HCT116 (cell line): ENCODE measurements around the gene C6orf62. TPM values are rescaled to one million over a fixed set of nuclear protein-coding genes. Genes with fewer than 3 reads are reported as not detected.

Experiments
- ATAC-seq: fragments of 200-7000 bp; cut with Tn5 transposase; 2 replicates; pipeline ENCODE4 v1.9.1; 2020; ENCODE audit warnings: mild to moderate bottlenecking, moderate library complexity
- BruUV-seq: library from RNA; stranded (reverse); fragments of 400-500 nt; replicated peaks from 2 replicates; lab custom pipeline; 2021; lab: Mats Ljungman, UMichigan
- CTCF ChIA-PET: fragments of 300-600 bp; sonication (Branson Sonifier 250); formaldehyde crosslinking; loops from one replicate; lab custom pipeline; 2021; ENCODE audit warnings: antibody characterized with exemption; lab: Charles Lee
- POLR2A ChIA-PET: fragments of 300-600, 350-600 bp; sonication (Branson Sonifier 250); formaldehyde crosslinking; loops from one replicate; lab custom pipeline; 2021; ENCODE audit warnings: antibody characterized with exemption; lab: Charles Lee
- RAD21 ChIA-PET, 2 experiments: fragments of 300-600 bp; sonication (Branson Sonifier 250); formaldehyde crosslinking; loops; one replicate each; lab custom pipeline; 2023; ENCODE audit warnings: low total read pairs in 2 of 2; ENCODE audit not compliant: uncharacterized antibody in 2 of 2, unreplicated experiment in 2 of 2, low non-redundant PET in 1 of 2; lab: Charles Lee
- DNase-seq: peaks from one replicate; pipeline ENCODE4 v3.0.0-alpha.2; 2010; ENCODE audit warnings: low read depth, low spot score
- H2AFZ ChIP-seq: fragments of 200-600 bp; shearing (Covaris generic), sonication (generic); 2 replicates; pipeline ENCODE4 v1.6.1; 2017; ENCODE audit warnings: low read depth, mixed run types, mixed read lengths, antibody characterized with exemption, low read length; ENCODE audit not compliant: poor library complexity, severe bottlenecking
- H3K27ac ChIP-seq: 2 replicates; pipeline ENCODE4 v1.5.1; 2012; ENCODE audit warnings: low read depth, low read length
- H3K27me3 ChIP-seq: fragments of 200-600 bp; sonication (generic); 2 replicates; pipeline ENCODE4 v1.6.1; 2016; ENCODE audit warnings: mixed run types, low read length, mixed read lengths; ENCODE audit not compliant: insufficient read depth
- H3K36me3 ChIP-seq, 2 experiments: fragments of 200-500 bp in 1 of 2; fragments of 200-600 bp in 1 of 2; sonication (Bioruptor generic) in 1 of 2; sonication (generic) in 1 of 2; 2 replicates each; pipeline versions ENCODE4 v1.5.1 to v1.6.1; 2014 to 2016; ENCODE audit warnings: low read length in 2 of 2, inconsistent platforms in 1 of 2, mixed read lengths in 1 of 2, mixed run types in 1 of 2; ENCODE audit not compliant: insufficient read depth in 2 of 2, control insufficient read depth in 1 of 2
- H3K4me1 ChIP-seq, 2 experiments: fragments of 200-600 bp in 1 of 2; sonication (generic) in 1 of 2; 2 replicates each; pipeline versions ENCODE4 v1.5.1 to v1.6.1; 2012 to 2017; ENCODE audit warnings: low read length in 2 of 2, inconsistent platforms in 1 of 2, mild to moderate bottlenecking in 1 of 2, mixed read lengths in 1 of 2, mixed run types in 1 of 2, moderate library complexity in 1 of 2; ENCODE audit not compliant: insufficient read depth in 2 of 2, control insufficient read depth in 1 of 2
- H3K4me2 ChIP-seq: fragments of 200-600 bp; sonication (generic); 2 replicates; pipeline ENCODE4 v1.6.1; 2017; ENCODE audit warnings: mixed run types, low read length, mixed read lengths
- H3K4me3 ChIP-seq, 2 experiments: fragments of 200-600 bp in 1 of 2; sonication (generic) in 1 of 2; replicated peaks in 1 of 2; 2 replicates each; pipeline ENCODE4 v1.5.1; 2011 to 2016; ENCODE audit warnings: low read length in 2 of 2, control low read depth in 1 of 2, low read depth in 1 of 2, mild to moderate bottlenecking in 1 of 2, mixed read lengths in 1 of 2, mixed run types in 1 of 2
- H3K79me2 ChIP-seq: fragments of 200-600 bp; sonication (generic); 2 replicates; pipeline ENCODE4 v1.6.1; 2017; ENCODE audit warnings: mild to moderate bottlenecking, mixed run types, low read length, moderate library complexity, mixed read lengths; ENCODE audit not compliant: insufficient read depth
- H3K9ac ChIP-seq: fragments of 200-600 bp; sonication (generic); 2 replicates; pipeline ENCODE4 v1.6.1; 2016; ENCODE audit warnings: low read length, mixed read lengths
- H3K9me2 ChIP-seq: fragments of 200-600 bp; sonication (generic), shearing (Covaris generic); 2 replicates; pipeline ENCODE4 v1.6.1; 2017; ENCODE audit warnings: mixed run types, mild to moderate bottlenecking, moderate library complexity; ENCODE audit not compliant: insufficient read depth
- H3K9me3 ChIP-seq, 2 experiments: fragments of 200-500 bp in 1 of 2; fragments of 200-600 bp in 1 of 2; sonication (Bioruptor generic) in 1 of 2; sonication (generic) in 1 of 2; 2 replicates each; pipeline ENCODE4 v1.6.1; 2014 to 2017; ENCODE audit warnings: low read length in 2 of 2, mixed read lengths in 2 of 2, inconsistent platforms in 1 of 2, low read depth in 1 of 2, mild to moderate bottlenecking in 1 of 2, mixed run types in 1 of 2, moderate library complexity in 1 of 2; ENCODE audit not compliant: control insufficient read depth in 1 of 2, insufficient read depth in 1 of 2
- H4K20me1 ChIP-seq: fragments of 200-600 bp; sonication (generic), shearing (Covaris generic); 2 replicates; pipeline ENCODE4 v1.6.1; 2017; ENCODE audit warnings: mixed run types, mild to moderate bottlenecking, moderate library complexity; ENCODE audit not compliant: insufficient read depth
- ATF3 ChIP-seq: IDR thresholded peaks from 2 replicates; pipeline ENCODE4 v1.6.1; 2012
- CBX3 ChIP-seq: IDR thresholded peaks from 2 replicates; pipeline ENCODE4 v1.6.1; 2012; ENCODE audit warnings: low read depth
- CEBPB ChIP-seq: IDR thresholded peaks from 2 replicates; pipeline ENCODE4 v1.6.1; 2012; ENCODE audit warnings: low read depth
- EZH2 ChIP-seq: fragments of 200-600 bp; sonication (generic); IDR thresholded peaks from 2 replicates; pipeline ENCODE4 v1.6.1; 2017; ENCODE audit warnings: antibody characterized with exemption, mixed run types
- FOSL1 ChIP-seq: IDR thresholded peaks from 2 replicates; pipeline ENCODE4 v1.6.1; 2012; ENCODE audit warnings: low read depth
- MAX ChIP-seq: IDR thresholded peaks from 2 replicates; pipeline ENCODE4 v1.6.1; 2012
- POLR2A ChIP-seq: IDR thresholded peaks from 2 replicates; pipeline ENCODE4 v1.7.0; 2011; ENCODE audit warnings: borderline replicate concordance; ENCODE audit not compliant: insufficient read depth, insufficient read length; ENCODE audit errors: extremely low read depth
- POLR2AphosphoS5 ChIP-seq: IDR thresholded peaks from 2 replicates; pipeline ENCODE4 v1.6.1; 2011; ENCODE audit warnings: mild to moderate bottlenecking, low read depth, low read length, moderate library complexity
- RAD21 ChIP-seq: IDR thresholded peaks from 2 replicates; pipeline ENCODE4 v1.6.1; 2012; ENCODE audit warnings: low read depth, mild to moderate bottlenecking
- SIN3A ChIP-seq: IDR thresholded peaks from 2 replicates; pipeline ENCODE4 v1.6.1; 2012; ENCODE audit warnings: low read depth
- SRF ChIP-seq: IDR thresholded peaks from 2 replicates; pipeline ENCODE4 v1.6.1; 2012; ENCODE audit warnings: low read depth
- TCF7L2 ChIP-seq: IDR thresholded peaks from 2 replicates; pipeline ENCODE4 v1.7.0; 2011; ENCODE audit warnings: borderline replicate concordance, inconsistent platforms; ENCODE audit not compliant: insufficient read depth, insufficient read length; ENCODE audit errors: extremely low read depth
- YY1 ChIP-seq: IDR thresholded peaks from 2 replicates; pipeline ENCODE4 v1.6.1; 2011; ENCODE audit warnings: low read length, low read depth, moderate library complexity, mild to moderate bottlenecking; ENCODE audit not compliant: insufficient replicate concordance; ENCODE audit errors: extremely low read depth
- ZBTB33 ChIP-seq: IDR thresholded peaks from 2 replicates; pipeline ENCODE4 v1.6.1; 2011; ENCODE audit warnings: mild to moderate bottlenecking, low read length, moderate library complexity; ENCODE audit not compliant: insufficient replicate concordance; ENCODE audit errors: extremely low read depth
- ZFX ChIP-seq: fragments of 450-650 bp; IDR thresholded peaks from 2 replicates; pipeline ENCODE4 v1.6.1; 2017
- intact Hi-C: fragments of 100-400 bp; cut with micrococcal nuclease; formaldehyde crosslinking; loops from 2 replicates; pipeline ENCODE4 v1.10.0; 2022
- total RNA-seq: library from RNA; stranded (reverse); gene quantifications from one replicate; pipeline ENCODE4 v1.2.1, GENCODE V29; 2021; ENCODE audit not compliant: unreplicated experiment

Gene C6orf62
- total RNA-seq, 1 experiment from 2014 or later, result 103 TPM

- CTCF ChIA-PET, result interaction anchor here (2.1 kb wide), 1 partner anchor 296 kb away, joined by 5 read pairs; no protein-coding TSS in a partner anchor
- BruUV-seq, result TSS peak; percentile 97
- intact Hi-C loops, result loop anchor here (1.0 to 5.0 kb wide), 2 partner anchors 22 to 46 kb away; no protein-coding TSS in a partner anchor
- Histone ChIP-seq H3K27me3 (no peaks in the 10 kb centered on the region), H3K9me3 (no peaks in the 10 kb centered on the region), H3K36me3 (peaks cover 8 to 19% of the 10 kb centered on the region in 2 experiments; a peak in 2 of 4 replicates), H3K79me2 (peaks cover 38% of the 10 kb centered on the region), H3K4me3 (peak overlapping the region; percentile 39 to 47), H2AFZ (no peak overlapping the region), H4K20me1 (peaks cover 6% of the 10 kb centered on the region; the same call in 1 of the 2 replicates), H3K9me2 (no peaks in the 10 kb centered on the region), H3K9ac (peak overlapping the region; percentile 63), H3K27ac (peak overlapping the region; percentile 95), H3K4me1 (peaks cover 16 to 30% of the 10 kb centered on the region in 2 experiments; a peak in 3 of 4 replicates), H3K4me2 (peak overlapping the region; percentile 90)
- DNase-seq (no peak), ATAC-seq (peak; percentile 58)
- peak; percentile 99 for TF ChIP-seq MAX
- no peak for TF ChIP-seq POLR2A
- no peak for TF ChIP-seq ATF3
- TF ChIP-seq CBX3, result peak; percentile 59; the same call in 1 of the 2 replicates
- peak; percentile 69 for TF ChIP-seq POLR2AphosphoS5
- no peak for TF ChIP-seq TCF7L2
- TF ChIP-seq CEBPB, result no peak
- no peak for TF ChIP-seq SRF
- TF ChIP-seq EZH2, result no peak
- TF ChIP-seq YY1, result no peak
- no peak for TF ChIP-seq ZBTB33
- no peak for TF ChIP-seq SIN3A
- TF ChIP-seq RAD21, result no peak
- TF ChIP-seq ZFX, result no peak
- no peak for TF ChIP-seq FOSL1
- POLR2A ChIA-PET, result interaction anchor here (0.6 to 1.1 kb wide), 3 partner anchors 15 to 22 kb away, joined by 3 to 5 read pairs (median 3); no protein-coding TSS in a partner anchor
- RAD21 ChIA-PET, result no interaction called here
Observed at GRCh38 chr6:24721461-24722215, 2.7 kb upstream of the C6orf62 start.
